Common myeloid progenitor, CD34-positive (primary cell): Measurements from ENCODE around the gene MAP3K15.

Experiments used
- CTCF ChIA-PET: fragments of 350-600 bp; sonication (Branson Sonifier 250); formaldehyde crosslinking; loops from one replicate; lab custom pipeline; 2021; ENCODE audit warnings: antibody characterized with exemption; lab: Charles Lee
- POLR2A ChIA-PET: fragments of 350-600 bp; sonication (Branson Sonifier 250); formaldehyde crosslinking; loops from one replicate; lab custom pipeline; 2021; ENCODE audit warnings: antibody characterized with exemption; lab: Charles Lee
- DNase-seq, 3 donors: peaks; one replicate each; pipeline versions ENCODE4 v3.0.0 to v3.0.0-alpha.2; 2013
- H3K27ac ChIP-seq, 2 experiments: 1 replicate in 1 of 2; 2 replicates in 1 of 2; pipeline ENCODE4 v1.7.0; 2013; ENCODE audit warnings: inconsistent platforms in 2 of 2, low read length in 2 of 2, mild to moderate bottlenecking in 2 of 2, low read depth in 1 of 2, moderate library complexity in 1 of 2; ENCODE audit not compliant: severe bottlenecking in 2 of 2, insufficient read depth in 1 of 2, poor library complexity in 1 of 2
- H3K27me3 ChIP-seq, 5 experiments: replicated peaks in 2 of 5; 1 replicate in 3 of 5; 2 replicates in 2 of 5; pipeline versions ENCODE4 v1.6.1 to v1.7.0; 2013; ENCODE audit warnings: low read length in 4 of 5, mild to moderate bottlenecking in 2 of 5, moderate library complexity in 2 of 5, inconsistent platforms in 1 of 5; ENCODE audit not compliant: insufficient read depth in 5 of 5, control insufficient read depth in 4 of 5
- H3K36me3 ChIP-seq, 4 experiments: 1 replicate in 2 of 4; 2 replicates in 2 of 4; pipeline versions ENCODE4 v1.6.1 to v1.7.0; 2013; ENCODE audit warnings: low read length in 3 of 4, control low read depth in 1 of 4, mild to moderate bottlenecking in 1 of 4; ENCODE audit not compliant: control insufficient read depth in 4 of 4, insufficient read depth in 4 of 4
- H3K4me1 ChIP-seq, 4 experiments: 1 replicate in 3 of 4; 2 replicates in 1 of 4; pipeline versions ENCODE4 v1.6.1 to v1.7.1; 2013; ENCODE audit warnings: low read length in 3 of 4, mild to moderate bottlenecking in 3 of 4, control low read depth in 1 of 4, inconsistent platforms in 1 of 4, moderate library complexity in 1 of 4; ENCODE audit not compliant: control insufficient read depth in 4 of 4, insufficient read depth in 4 of 4; ENCODE audit errors: control extremely low read depth in 1 of 4
- H3K4me3 ChIP-seq, 7 experiments: 1 replicate in 4 of 7; 2 replicates in 3 of 7; pipeline versions ENCODE4 v1.5.1 to v1.7.0; 2013; ENCODE audit warnings: mild to moderate bottlenecking in 7 of 7, low read length in 6 of 7, moderate library complexity in 6 of 7, inconsistent platforms in 2 of 7, low read depth in 2 of 7, control low read depth in 1 of 7; ENCODE audit not compliant: insufficient read depth in 4 of 7, control insufficient read depth in 1 of 7; ENCODE audit errors: extremely low read depth in 1 of 7
- H3K9me3 ChIP-seq, 5 experiments: 1 replicate in 4 of 5; 2 replicates in 1 of 5; pipeline versions ENCODE4 v1.6.1 to v1.7.1; 2013; ENCODE audit warnings: low read length in 4 of 5, mild to moderate bottlenecking in 2 of 5, inconsistent platforms in 1 of 5, low read depth in 1 of 5, moderate library complexity in 1 of 5; ENCODE audit not compliant: control insufficient read depth in 4 of 5, insufficient read depth in 2 of 5; ENCODE audit errors: control extremely low read depth in 1 of 5
- WGBS: methylation state at CpG from one replicate; pipeline ENCODE4 v1.1.5; 2013; ENCODE audit not compliant: insufficient coverage; 5-methylcytosine and 5-hydroxymethylcytosine counted together

The MAP3K15 gene

GRCh38 chrX:19388064-19388679, 127.1 kb downstream of the MAP3K15 start:
- Histone ChIP-seq H3K4me3 (no peak overlapping the region), H3K4me1 (peaks cover 0 to 3% (median 0%) of the 10 kb centered on the region in 4 experiments), H3K27ac (no peak overlapping the region), H3K27me3 (peaks cover 0 to 3% (median 0%) of the 10 kb centered on the region in 5 experiments), H3K36me3 (no peaks in the 10 kb centered on the region), H3K9me3 (peaks cover 0 to 3% (median 0%) of the 10 kb centered on the region in 5 experiments)
- WGBS, result 87% methylated on average over 12 of the region's 13 CpGs
- no peak for DNase-seq
- ChIA-PET POLR2A (no interaction called here), CTCF (no interaction called here)

- Histone ChIP-seq H3K27me3 (peaks cover 0 to 3% (median 0%) of the 10 kb centered on the region in 5 experiments), H3K27ac (no peak overlapping the region), H3K36me3 (no peaks in the 10 kb centered on the region), H3K9me3 (peaks cover 0 to 3% (median 0%) of the 10 kb centered on the region in 5 experiments), H3K4me3 (no peak overlapping the region), H3K4me1 (peaks cover 0 to 3% (median 0%) of the 10 kb centered on the region in 4 experiments)
- ChIA-PET POLR2A (no interaction called here), CTCF (no interaction called here)
- WGBS, result no CpG with 5 or more reads among the region's 4 CpGs
- DNase-seq, result no peak
Measured at GRCh38 chrX:19386679-19387078, 128.6 kb downstream of the MAP3K15 start.

GRCh38 chrX:19382555-19383145, 132.7 kb downstream of the MAP3K15 start:
- WGBS, result 37% methylated on average over 16 of the region's 16 CpGs
- DNase-seq, result peak; percentile 37 to 69 (median 64)
- Histone ChIP-seq H3K27me3 (peaks cover 0 to 3% (median 0%) of the 10 kb centered on the region in 5 experiments), H3K36me3 (no peaks in the 10 kb centered on the region), H3K4me3 (no peak overlapping the region), H3K9me3 (peaks cover 0 to 7% (median 0%) of the 10 kb centered on the region in 5 experiments), H3K4me1 (no peaks in the 10 kb centered on the region), H3K27ac (no peak overlapping the region)
- ChIA-PET POLR2A (no interaction called here), CTCF (interaction anchor here (1.1 to 2.8 kb wide), 6 partner anchors 9 to 156 kb away, joined by 3 to 16 read pairs (median 4); no protein-coding TSS in a partner anchor)

- WGBS, result 90% methylated on average over 8 of the region's 9 CpGs
- no peak for DNase-seq
- Histone ChIP-seq H3K4me3 (no peak overlapping the region), H3K36me3 (no peaks in the 10 kb centered on the region), H3K9me3 (peaks cover 0 to 8% (median 0%) of the 10 kb centered on the region in 5 experiments), H3K27me3 (peaks cover 0 to 3% (median 0%) of the 10 kb centered on the region in 5 experiments), H3K27ac (no peak overlapping the region), H3K4me1 (no peaks in the 10 kb centered on the region)
- CTCF ChIA-PET, result interaction anchor here (1.2 to 2.8 kb wide), 2 partner anchors 9 to 154 kb away, joined by 4 to 16 read pairs; no protein-coding TSS in a partner anchor
- POLR2A ChIA-PET, result no interaction called here
Measured at GRCh38 chrX:19381326-19381725, 134.0 kb downstream of the MAP3K15 start.

- Histone ChIP-seq H3K4me3 (no peak overlapping the region), H3K36me3 (no peaks in the 10 kb centered on the region), H3K4me1 (peaks cover 0 to 5% (median 3%) of the 10 kb centered on the region in 4 experiments), H3K27ac (no peak overlapping the region), H3K9me3 (peaks cover 0 to 4% (median 0%) of the 10 kb centered on the region in 5 experiments), H3K27me3 (peaks cover 0 to 11% (median 0%) of the 10 kb centered on the region in 5 experiments)
- CTCF ChIA-PET, result no interaction called here
- WGBS, result 95% methylated on average over 12 of the region's 12 CpGs
- POLR2A ChIA-PET, result no interaction called here
- DNase-seq, result no peak
Measured at GRCh38 chrX:19377799-19378198, 137.5 kb downstream of the MAP3K15 start.

GRCh38 chrX:19375546-19375945, 139.8 kb downstream of the MAP3K15 start:
- Histone ChIP-seq H3K36me3 (no peaks in the 10 kb centered on the region), H3K9me3 (peaks cover 0 to 4% (median 0%) of the 10 kb centered on the region in 5 experiments), H3K27me3 (peaks cover 0 to 13% (median 0%) of the 10 kb centered on the region in 5 experiments), H3K27ac (no peak overlapping the region), H3K4me3 (no peak overlapping the region), H3K4me1 (peaks cover 0 to 10% (median 6%) of the 10 kb centered on the region in 4 experiments)
- WGBS, result 86% methylated on average over 5 of the region's 8 CpGs
- CTCF ChIA-PET, result interaction anchor here (0.6 to 5.5 kb wide), 4 partner anchors 138 to 166 kb away, joined by 3 to 34 read pairs (median 4); no protein-coding TSS in a partner anchor
- DNase-seq, result no peak
- POLR2A ChIA-PET, result no interaction called here
